H1 (cell line): ENCODE results near the gene MT1G. TPM values are rescaled to one million over a fixed set of nuclear protein-coding genes. Genes with fewer than 3 reads are reported as not detected.

ENCODE experiments used
- CTCF ChIA-PET: fragments of 300-600 bp; sonication (Branson Sonifier 250); formaldehyde crosslinking; loops from one replicate; lab custom pipeline; 2021; ENCODE audit not compliant: partially characterized antibody; lab: Charles Lee
- POLR2A ChIA-PET: fragments of 300-600 bp; sonication (Branson Sonifier 250); formaldehyde crosslinking; loops from one replicate; lab custom pipeline; 2021; ENCODE audit warnings: inconsistent platforms; ENCODE audit not compliant: partially characterized antibody; lab: Charles Lee
- DNase-seq, 2 experiments: peaks; one replicate each; pipeline versions ENCODE4 v3.0.0 to v3.0.0-alpha.2; 2010 to 2022; ENCODE audit warnings: low spot score in 2 of 2, low read depth in 1 of 2, mixed read lengths in 1 of 2
- FAIRE-seq: peaks from 2 replicates; lab custom pipeline; 2011; peaks lifted over from hg19 to GRCh38; lab: Jason Lieb, UNC
- H2AFZ ChIP-seq: 2 replicates; pipeline ENCODE4 v1.8.1; 2012; ENCODE audit warnings: low read length, inconsistent platforms
- H2AK5ac ChIP-seq: 2 replicates; pipeline ENCODE4 v1.6.1; 2013; ENCODE audit warnings: low read depth, low read length
- H2BK120ac ChIP-seq: replicated peaks from 2 replicates; pipeline ENCODE3; 2013; ENCODE audit warnings: low read depth, low read length, inconsistent platforms
- H2BK12ac ChIP-seq: 2 replicates; pipeline ENCODE4 v1.6.1; 2013; ENCODE audit warnings: low read depth, low read length
- H2BK15ac ChIP-seq: 2 replicates; pipeline ENCODE4 v1.6.1; 2013; ENCODE audit warnings: low read length
- H2BK20ac ChIP-seq: 2 replicates; pipeline ENCODE4 v1.6.1; 2013; ENCODE audit warnings: low read length
- H2BK5ac ChIP-seq: 2 replicates; pipeline ENCODE4 v1.6.1; 2013; ENCODE audit warnings: low read depth, low read length
- H3K14ac ChIP-seq: 2 replicates; pipeline ENCODE4 v1.6.1; 2013; ENCODE audit warnings: inconsistent platforms; ENCODE audit not compliant: insufficient read length
- H3K18ac ChIP-seq: 2 replicates; pipeline ENCODE4 v1.6.1; 2013; ENCODE audit warnings: low read length; ENCODE audit errors: extremely low read depth
- H3K23ac ChIP-seq: 2 replicates; pipeline ENCODE4 v1.6.1; 2013; ENCODE audit warnings: inconsistent platforms; ENCODE audit not compliant: insufficient read length
- H3K23me2 ChIP-seq: 2 replicates; pipeline ENCODE4 v1.6.1; 2013; ENCODE audit warnings: low read depth, low read length
- H3K27ac ChIP-seq: 2 replicates; pipeline ENCODE4 v1.6.1; 2011; ENCODE audit warnings: low read depth, low read length, inconsistent platforms
- H3K27me3 ChIP-seq, 4 experiments: replicated peaks in 1 of 4; 1 replicate in 1 of 4; 2 replicates in 3 of 4; pipeline versions ENCODE4 v1.6.1 to v1.8.1; 2011 to 2013; ENCODE audit warnings: low read length in 3 of 4, mild to moderate bottlenecking in 3 of 4, inconsistent platforms in 2 of 4, mixed read lengths in 2 of 4, moderate library complexity in 1 of 4; ENCODE audit not compliant: control insufficient read depth in 3 of 4, insufficient read depth in 3 of 4; ENCODE audit errors: extremely low read depth in 1 of 4
- H3K36me3 ChIP-seq, 4 experiments: 2 replicates each; pipeline versions ENCODE4 v1.6.1 to v1.8.1; 2011 to 2013; ENCODE audit warnings: mild to moderate bottlenecking in 4 of 4, low read length in 3 of 4, moderate library complexity in 2 of 4, control low read depth in 1 of 4, inconsistent platforms in 1 of 4; ENCODE audit not compliant: insufficient read depth in 4 of 4, control insufficient read depth in 2 of 4
- H3K4ac ChIP-seq: replicated peaks from 2 replicates; pipeline ENCODE3; 2013; ENCODE audit warnings: low read length, low read depth, mixed read lengths, inconsistent platforms; ENCODE audit not compliant: insufficient read length
- H3K4me1 ChIP-seq, 4 experiments: replicated peaks in 1 of 4; 1 replicate in 1 of 4; 2 replicates in 3 of 4; pipeline versions ENCODE4 v1.6.1 to v1.8.1; 2011 to 2013; ENCODE audit warnings: low read length in 3 of 4, inconsistent platforms in 2 of 4, mixed read lengths in 1 of 4; ENCODE audit not compliant: insufficient read depth in 4 of 4, control insufficient read depth in 3 of 4
- H3K4me2 ChIP-seq, 2 experiments: 2 replicates each; pipeline versions ENCODE4 v1.6.1 to v1.8.1; 2011 to 2013; ENCODE audit warnings: low read depth in 2 of 2, low read length in 2 of 2, control low read depth in 1 of 2, inconsistent platforms in 1 of 2, mild to moderate bottlenecking in 1 of 2; ENCODE audit not compliant: insufficient read depth in 1 of 2
- H3K4me3 ChIP-seq, 4 experiments: fragments of 200-600, 300-600 bp in 1 of 4; sonication (generic), shearing (Covaris generic), sonication (Bioruptor Twin) in 1 of 4; 2 replicates each; pipeline versions ENCODE4 v1.5.1 to v1.8.1; 2011 to 2016; ENCODE audit warnings: low read length in 4 of 4, low read depth in 3 of 4, control low read depth in 2 of 4, inconsistent platforms in 2 of 4, mild to moderate bottlenecking in 2 of 4, mixed read lengths in 1 of 4, moderate library complexity in 1 of 4; ENCODE audit not compliant: insufficient read depth in 2 of 4; ENCODE audit errors: extremely low read depth in 1 of 4
- H3K56ac ChIP-seq: replicated peaks from 2 replicates; pipeline ENCODE3; 2013; ENCODE audit warnings: low read depth, mild to moderate bottlenecking, mixed read lengths, low read length, inconsistent platforms; ENCODE audit not compliant: insufficient read length
- H3K79me1 ChIP-seq: 2 replicates; pipeline ENCODE4 v1.6.1; 2013; ENCODE audit warnings: low read depth, low read length, control low read depth
- H3K79me2 ChIP-seq, 2 experiments: 2 replicates each; pipeline versions ENCODE4 v1.6.1 to v1.8.1; 2012 to 2013; ENCODE audit warnings: low read length in 2 of 2, mild to moderate bottlenecking in 2 of 2, inconsistent platforms in 1 of 2; ENCODE audit not compliant: insufficient read depth in 2 of 2, control insufficient read depth in 1 of 2
- H3K9ac ChIP-seq, 4 experiments: replicated peaks in 1 of 4; 1 replicate in 1 of 4; 2 replicates in 3 of 4; pipeline versions ENCODE4 v1.6.1 to v1.8.1; 2011 to 2013; ENCODE audit warnings: low read depth in 3 of 4, low read length in 3 of 4, control low read depth in 2 of 4, mild to moderate bottlenecking in 2 of 4, moderate library complexity in 2 of 4, inconsistent platforms in 1 of 4; ENCODE audit errors: extremely low read depth in 1 of 4
- H3K9me3 ChIP-seq, 2 experiments: 2 replicates each; pipeline versions ENCODE4 v1.6.1 to v1.8.1; 2012 to 2013; ENCODE audit warnings: mild to moderate bottlenecking in 2 of 2, moderate library complexity in 2 of 2, control low read depth in 1 of 2, inconsistent platforms in 1 of 2, low read depth in 1 of 2, low read length in 1 of 2, mixed read lengths in 1 of 2; ENCODE audit not compliant: insufficient read depth in 2 of 2
- H4K20me1 ChIP-seq, 2 experiments: replicated peaks in 1 of 2; 2 replicates each; pipeline versions ENCODE3 to v1.8.1; 2011 to 2013; ENCODE audit warnings: inconsistent platforms in 2 of 2, low read length in 2 of 2, mild to moderate bottlenecking in 1 of 2; ENCODE audit not compliant: insufficient read depth in 2 of 2, control insufficient read depth in 1 of 2
- H4K5ac ChIP-seq: 2 replicates; pipeline ENCODE4 v1.6.1; 2013; ENCODE audit warnings: low read length, low read depth, mixed read lengths, inconsistent platforms; ENCODE audit not compliant: insufficient read length
- H4K8ac ChIP-seq: 2 replicates; pipeline ENCODE4 v1.8.0; 2013; ENCODE audit warnings: mild to moderate bottlenecking, moderate library complexity, low read length, inconsistent platforms; ENCODE audit not compliant: insufficient read depth; ENCODE audit errors: extremely low read depth
- H4K91ac ChIP-seq: replicated peaks from 2 replicates; pipeline ENCODE3; 2013; ENCODE audit warnings: low read length, mixed read lengths, inconsistent platforms; ENCODE audit not compliant: insufficient read length
- CHD1 ChIP-seq: IDR thresholded peaks from 2 replicates; pipeline ENCODE4 v1.6.1; 2012; ENCODE audit warnings: low read depth, low read length, improper control_type of control experiment
- KDM4A ChIP-seq: IDR thresholded peaks from one replicate; pipeline ENCODE4 v1.7.1; 2012; ENCODE audit warnings: low read depth, mild to moderate bottlenecking, moderate library complexity, low read length, inconsistent platforms; ENCODE audit not compliant: severe bottlenecking
- RAD21 ChIP-seq, 2 experiments: IDR thresholded peaks in 1 of 2; conservative IDR thresholded peaks in 1 of 2; 2 replicates each; pipeline ENCODE4 v1.6.1; 2011; ENCODE audit warnings: low read depth in 2 of 2, low read length in 2 of 2, improper control_type of control experiment in 1 of 2, inconsistent platforms in 1 of 2, mild to moderate bottlenecking in 1 of 2, moderate library complexity in 1 of 2
- RXRA ChIP-seq: IDR thresholded peaks from 2 replicates; pipeline ENCODE4 v1.6.1; 2011; ENCODE audit warnings: low read depth, mild to moderate bottlenecking, low read length, moderate library complexity; ENCODE audit not compliant: insufficient read depth
- SIN3A ChIP-seq, 2 experiments: IDR thresholded peaks in 1 of 2; conservative IDR thresholded peaks in 1 of 2; 2 replicates each; pipeline ENCODE4 v1.6.1; 2011 to 2012; ENCODE audit warnings: low read length in 2 of 2, improper control_type of control experiment in 1 of 2, low read depth in 1 of 2, mild to moderate bottlenecking in 1 of 2
- TEAD4 ChIP-seq: IDR thresholded peaks from 2 replicates; pipeline ENCODE4 v1.6.1; 2012; ENCODE audit warnings: low read depth, low read length, inconsistent platforms, mixed read lengths
- WGBS, 2 experiments: shearing (Covaris generic) in 1 of 2; methylation state at CpG; one replicate each; pipeline versions ENCODE4 v1.1.6 to v1.1.7; 2013 to 2015; ENCODE audit warnings: low lambda C conversion rate in 2 of 2, mixed read lengths in 2 of 2, inconsistent platforms in 1 of 2, low coverage in 1 of 2, missing lambda C conversion rate in 1 of 2; ENCODE audit not compliant: insufficient replicate concordance in 2 of 2, insufficient coverage in 1 of 2, insufficient read length in 1 of 2; ENCODE audit errors: extremely low coverage in 1 of 2, missing lambda C conversion rate in 1 of 2; 5-methylcytosine and 5-hydroxymethylcytosine counted together
- polyA plus RNA-seq, 7 experiments: library from polyadenylated mRNA; depleted of rRNA in 3 of 7; stranded (reverse) in 5 of 7; unstranded in 2 of 7; fragments of >200 nt in 5 of 7; fragments of 200-250 nt in 2 of 7; gene quantifications; 1 replicate in 5 of 7; 2 replicates in 1 of 7; 4 replicates in 1 of 7; pipeline versions ENCODE4 v1.2.1 to v1.2.3, GENCODE V29; 2011 to 2013; ENCODE audit warnings: missing spikeins in 2 of 7, mixed read lengths in 2 of 7
- total RNA-seq: library from RNA; stranded (reverse); fragmentation: NEBNext Ultra II Directional; extraction: Animal tissue kit (Norgen Biotek cat#: 25700); gene quantifications from 2 replicates; pipeline ENCODE4 v1.2.1, GENCODE V29; 2021

MT1G gene
- total and polyA plus RNA-seq, 2 of the 8 experiments (the other 6 are each of a cell fraction or from before 2014, with no cell fraction given) = 17.7 to 515 TPM

GRCh38 chr16:56690420-56691122 is 22.7 kb upstream of the MT1G start:
- H4K5ac ChIP-seq = no peak overlapping the region
- no peak overlapping the region for H3K9ac ChIP-seq
- H3K4ac ChIP-seq = no peak overlapping the region
- H3K9me3 ChIP-seq = no peaks in the 10 kb centered on the region
- no peak overlapping the region for H3K18ac ChIP-seq
- H3K4me1 ChIP-seq = no peaks in the 10 kb centered on the region
- no peak overlapping the region for H2BK15ac ChIP-seq
- H4K20me1 ChIP-seq = no peaks in the 10 kb centered on the region
- H3K23ac ChIP-seq = no peak overlapping the region
- H2AK5ac ChIP-seq = no peak overlapping the region
- no peak overlapping the region for H3K14ac ChIP-seq
- H4K91ac ChIP-seq = no peak overlapping the region
- no peaks in the 10 kb centered on the region for H3K27me3 ChIP-seq
- no peaks in the 10 kb centered on the region for H3K23me2 ChIP-seq
- H3K4me3 ChIP-seq = no peak overlapping the region
- POLR2A ChIA-PET = interaction anchor here (2.7 to 3.2 kb wide), 2 partner anchors 8 to 14 kb away, joined by 10 to 12 read pairs; partner anchors contain the start of gene MT1X
- H3K27ac ChIP-seq = no peak overlapping the region
- H3K79me2 ChIP-seq = no peaks in the 10 kb centered on the region
- H2BK20ac ChIP-seq = no peak overlapping the region
- H3K4me2 ChIP-seq = no peak overlapping the region
- no peak overlapping the region for H2BK12ac ChIP-seq
- H3K36me3 ChIP-seq = no peaks in the 10 kb centered on the region
- no peak overlapping the region for H3K56ac ChIP-seq
- DNase-seq (no peak), FAIRE-seq (no peak)
- CTCF ChIA-PET = interaction anchor here (0.6 to 3.8 kb wide), 8 partner anchors 11 to 706 kb away, joined by 3 to 24 read pairs (median 5); partner anchors contain the start of gene MT1E
- H4K8ac ChIP-seq = no peak overlapping the region
- no peak overlapping the region for H2BK120ac ChIP-seq
- no peaks in the 10 kb centered on the region for H3K79me1 ChIP-seq
- no peak overlapping the region for H2BK5ac ChIP-seq
- WGBS, 2 experiments = 82% methylated on average over 4 of the region's 4 CpGs; no CpG with 5 or more reads in 1 of the 2 experiments
- H2AFZ ChIP-seq = no peak overlapping the region
- TF ChIP-seq CHD1 (no peak), TEAD4 (no peak), RAD21 (IDR thresholded peaks at IDR 0.05 in 1 of 2, conservative IDR thresholded peaks at IDR 0.05 in 1 of 2; ENCODE audit: low read depth in 2 of 2, low read length in 2 of 2) (no peak), SIN3A (conservative IDR thresholded peaks at IDR 0.05 in 1 of 2, IDR thresholded peaks at IDR 0.05 in 1 of 2; ENCODE audit: low read depth in 1 of 2, low read length in 2 of 2) (no peak), RXRA (no peak), KDM4A (no peak)
